GM12878 (cell line): ENCODE measurements around the gene PLEKHN1. TPM values are rescaled to one million over a fixed set of nuclear protein-coding genes. Genes with fewer than 3 reads are reported as not detected.

Experiments
- ATAC-seq: fragments of 200-7000 bp; cut with Tn5 transposase; 3 replicates; pipeline ENCODE4 v1.9.1; 2020; ENCODE audit warnings: mild to moderate bottlenecking, moderate library complexity
- BruUV-seq: library from RNA; stranded (reverse); fragments of 400-500 nt; replicated peaks from 2 replicates; lab custom pipeline; 2021; lab: Mats Ljungman, UMichigan
- CTCF ChIA-PET: fragments of 300-600 bp; sonication (Branson Sonifier 250); formaldehyde crosslinking; extraction: SDS; loops from one replicate; lab custom pipeline; 2021; ENCODE audit warnings: inconsistent platforms; lab: Yijun Ruan, JAX
- POLR2A ChIA-PET: fragments of 350-600 bp; formaldehyde crosslinking; extraction: SDS; loops from one replicate; lab custom pipeline; 2021; ENCODE audit warnings: inconsistent platforms; lab: Charles Lee
- RAD21 ChIA-PET: fragments of 300-600 bp; sonication (Branson Sonifier 250); formaldehyde crosslinking; loops from one replicate; lab custom pipeline; 2023; ENCODE audit warnings: antibody characterized with exemption; ENCODE audit not compliant: unreplicated experiment; lab: Charles Lee
- SMC1A ChIA-PET: fragments of 300-600 bp; sonication (Branson Sonifier 250); formaldehyde crosslinking; loops from one replicate; lab custom pipeline; 2023; ENCODE audit not compliant: unreplicated experiment, uncharacterized antibody; lab: Charles Lee
- DNase-seq: peaks from one replicate; pipeline ENCODE4 v3.0.0-alpha.2; 2011; ENCODE audit warnings: low read depth, low spot score
- FAIRE-seq: peaks from 3 replicates; lab custom pipeline; 2011; peaks lifted over from hg19 to GRCh38; lab: Jason Lieb, UNC
- H2AFZ ChIP-seq: 2 replicates; pipeline ENCODE4 v1.6.0; 2011; ENCODE audit warnings: low read depth, low read length, control low read depth; ENCODE audit not compliant: control insufficient read depth
- H3K27ac ChIP-seq: 2 replicates; pipeline ENCODE4 v1.5.1; 2011; ENCODE audit warnings: control low read depth; ENCODE audit not compliant: control insufficient read depth, insufficient read depth
- H3K27me3 ChIP-seq, 2 experiments: replicated peaks in 1 of 2; 2 replicates each; pipeline versions ENCODE4 v1.6.0 to v1.6.1; 2011; ENCODE audit warnings: low read length in 1 of 2; ENCODE audit not compliant: control insufficient read depth in 2 of 2, insufficient read depth in 2 of 2
- H3K36me3 ChIP-seq, 2 experiments: 2 replicates each; pipeline ENCODE4 v1.5.1; 2011; ENCODE audit warnings: low read length in 1 of 2; ENCODE audit not compliant: control insufficient read depth in 2 of 2, insufficient read depth in 2 of 2
- H3K4me1 ChIP-seq: 2 replicates; pipeline ENCODE4 v1.6.1; 2011; ENCODE audit warnings: mild to moderate bottlenecking, low read length, moderate library complexity, mixed read lengths; ENCODE audit not compliant: control insufficient read depth, insufficient read depth
- H3K4me2 ChIP-seq: 2 replicates; pipeline ENCODE4 v1.6.0; 2011; ENCODE audit warnings: control low read depth; ENCODE audit not compliant: control insufficient read depth, insufficient read depth
- H3K4me3 ChIP-seq: fragments of 200-600 bp; sonication (generic); 2 replicates; pipeline ENCODE4 v1.5.1; 2016
- H3K79me2 ChIP-seq: 2 replicates; pipeline ENCODE4 v1.6.0; 2011; ENCODE audit warnings: low read length; ENCODE audit not compliant: control insufficient read depth, insufficient read depth
- H3K9ac ChIP-seq: 2 replicates; pipeline ENCODE4 v1.8.0; 2011; ENCODE audit warnings: low read length, control low read depth, mixed read lengths; ENCODE audit not compliant: control insufficient read depth, insufficient read depth
- H3K9me3 ChIP-seq: replicated peaks from 3 replicates; pipeline ENCODE4 v1.5.1; 2011; ENCODE audit warnings: mild to moderate bottlenecking, low read length; ENCODE audit not compliant: control insufficient read depth, insufficient read depth
- H4K20me1 ChIP-seq: 2 replicates; pipeline ENCODE4 v1.6.0; 2011; ENCODE audit not compliant: control insufficient read depth, insufficient read depth
- CEBPZ ChIP-seq: fragments of 150-350 bp; IDR thresholded peaks from 2 replicates; pipeline ENCODE4 v1.6.1; 2016; ENCODE audit warnings: low read depth, low read length
- CHD4 ChIP-seq: fragments of 200-600 bp; sonication (generic); IDR thresholded peaks from 2 replicates; pipeline ENCODE4 v1.6.1; 2016; ENCODE audit warnings: mild to moderate bottlenecking
- CREM ChIP-seq: IDR thresholded peaks from 2 replicates; pipeline ENCODE4 v1.6.1; 2014; ENCODE audit warnings: antibody characterized with exemption, low read depth
- JUNB ChIP-seq: IDR thresholded peaks from 2 replicates; pipeline ENCODE4 v1.6.1; 2016; ENCODE audit warnings: antibody characterized with exemption, mild to moderate bottlenecking
- MAX ChIP-seq: IDR thresholded peaks from 2 replicates; pipeline ENCODE4 v1.6.1; 2012; ENCODE audit warnings: low read depth, low read length, improper control_type of control experiment
- NFYB ChIP-seq: IDR thresholded peaks from 2 replicates; pipeline ENCODE4 v1.6.1; 2011; ENCODE audit warnings: low read depth, mild to moderate bottlenecking, low read length, improper control_type of control experiment, moderate library complexity; ENCODE audit not compliant: insufficient read depth
- PAX8 ChIP-seq: fragments of 450-650 bp; IDR thresholded peaks from 2 replicates; pipeline ENCODE4 v1.6.1; 2017; ENCODE audit warnings: mild to moderate bottlenecking, moderate library complexity
- POU2F2 ChIP-seq: IDR thresholded peaks from 3 replicates; pipeline ENCODE4 v1.6.1; 2011; ENCODE audit warnings: low read depth, mild to moderate bottlenecking, low read length, borderline replicate concordance
- RCOR1 ChIP-seq: conservative IDR thresholded peaks from 2 replicates; pipeline ENCODE4 v1.6.1; 2012; ENCODE audit warnings: low read depth, low read length, improper control_type of control experiment
- RELA ChIP-seq: fragments of 450-650 bp; IDR thresholded peaks from 2 replicates; pipeline ENCODE4 v1.8.0; 2014; ENCODE audit warnings: borderline replicate concordance; ENCODE audit not compliant: partially characterized antibody
- RELB ChIP-seq: fragments of 450-650 bp; IDR thresholded peaks from 2 replicates; pipeline ENCODE4 v1.6.1; 2017; ENCODE audit warnings: low read depth, mild to moderate bottlenecking, moderate library complexity
- SIN3A ChIP-seq: IDR thresholded peaks from 2 replicates; pipeline ENCODE4 v1.6.1; 2012; ENCODE audit warnings: low read depth, low read length, improper control_type of control experiment
- SMAD1 ChIP-seq: fragments of 450-650 bp; IDR thresholded peaks from 2 replicates; pipeline ENCODE4 v1.6.1; 2018; ENCODE audit warnings: mild to moderate bottlenecking, low read depth; ENCODE audit not compliant: partially characterized antibody
- SMAD5 ChIP-seq: IDR thresholded peaks from 2 replicates; pipeline ENCODE4 v1.6.1; 2016; ENCODE audit warnings: antibody characterized with exemption, low read depth
- WGBS: methylation state at CpG from one replicate; pipeline ENCODE4 v1.1.6; 2016; ENCODE audit warnings: low lambda C conversion rate; ENCODE audit not compliant: insufficient replicate concordance, insufficient coverage; ENCODE audit errors: missing lambda C conversion rate; 5-methylcytosine and 5-hydroxymethylcytosine counted together
- in situ Hi-C: fragments of 300-500 bp; cut with MboI; formaldehyde crosslinking; loops from 9 replicates; pipeline ENCODE4 v1.14.3; 2018; ENCODE audit warnings: mixed read lengths
- intact Hi-C: fragments of 100-400 bp; cut with micrococcal nuclease; formaldehyde crosslinking; loops from one replicate; pipeline ENCODE4 v1.14.2; 2022; ENCODE audit not compliant: unreplicated experiment
- polyA plus RNA-seq, 11 experiments: library from polyadenylated mRNA; depleted of rRNA in 4 of 11; unstranded in 6 of 11; stranded (reverse) in 5 of 11; fragments of >200 nt; fragmentation: Nextera tagmentation in 4 of 11; fragmentation: Illumina TruSeq in 1 of 11; extraction: Ambion mirVana in 4 of 11; extraction: Trizol in 1 of 11; gene quantifications; 1 replicate in 1 of 11; 2 replicates in 10 of 11; pipeline versions ENCODE4 v1.2.1 to v1.2.3, GENCODE V29; 2011 to 2016; ENCODE audit warnings: inconsistent platforms in 2 of 11, missing spikeins in 2 of 11, low read depth in 1 of 11
- total RNA-seq, 4 experiments: library from RNA; depleted of rRNA in 3 of 4; stranded (reverse); fragments of >200 nt in 3 of 4; fragmentation: Illumina TruSeq in 1 of 4; extraction: Trizol in 1 of 4; gene quantifications; 2 replicates each; pipeline versions ENCODE4 v1.2.1 to v1.2.3, GENCODE V29; 2013 to 2021

PLEKHN1 gene
- total and polyA plus RNA-seq, 10 of the 15 experiments (the other 5 are each of a cell fraction or from before 2014, with no cell fraction given) = 0.04 to 0.26 (median 0.18) TPM; not detected in 6

- H3K4me3 ChIP-seq = no peak overlapping the region
- POLR2A ChIA-PET = interaction anchor here (5.4 kb wide), 1 partner anchor 7 kb away, joined by 22 read pairs; the partner anchor contains the start of gene ISG15
- FAIRE-seq = no peak
- ATAC-seq = no peak
- 80% methylated on average over 37 of the region's 37 CpGs for WGBS
- no peak overlapping the region for H3K9ac ChIP-seq
- H3K4me1 ChIP-seq = peaks cover 17% of the 10 kb centered on the region
- peaks cover 0 to 2% of the 10 kb centered on the region in 2 experiments; a peak in 1 of 4 replicates for H3K27me3 ChIP-seq
- H3K9me3 ChIP-seq = peaks cover 2% of the 10 kb centered on the region; the same call in 1 of the 3 replicates
- no peak overlapping the region for H3K4me2 ChIP-seq
- H3K36me3 ChIP-seq = no peaks in the 10 kb centered on the region
- DNase-seq = no peak
- BruUV-seq = no TSS peak
- H4K20me1 ChIP-seq = no peaks in the 10 kb centered on the region
- H3K27ac ChIP-seq = no peak overlapping the region
- RAD21 ChIA-PET = interaction anchor here (0.6 to 1.1 kb wide), 2 partner anchors 27 to 206 kb away, joined by 3 to 4 read pairs; no protein-coding TSS in a partner anchor
- H3K79me2 ChIP-seq = no peaks in the 10 kb centered on the region
- intact Hi-C loops = no loop called here
- SMC1A ChIA-PET = interaction anchor here (1.1 kb wide), 1 partner anchor 13 kb away, joined by 4 read pairs; the partner anchor contains the start of gene AGRN
- CTCF ChIA-PET = interaction anchor here (0.8 kb wide), 1 partner anchor 15 kb away, joined by 3 read pairs; no protein-coding TSS in a partner anchor
- in situ Hi-C loops = no loop called here
- no peak overlapping the region for H2AFZ ChIP-seq
- TF ChIP-seq CHD4 (no peak), JUNB (no peak), RELB (no peak), NFYB (no peak), CREM (no peak), CEBPZ (no peak), POU2F2 (no peak), SMAD5 (no peak), MAX (no peak), SMAD1 (no peak), RELA (no peak), PAX8 (no peak), SIN3A (no peak), RCOR1 (no peak)
Measured at GRCh38 chr1:1006305-1007159, 40.2 kb downstream of the PLEKHN1 start.
